Activated CD4-positive, alpha-beta T cell treated with anti-CD3 and anti-CD28 coated beads, Interleukin-2, amount 50 U/mL, for 4 hours (primary cell): ENCODE data around the gene PGAP2.
"Not testable (repeated sequence)": the region's sequence is repeated elsewhere in the genome, so short reads cannot be mapped to it uniquely, and the experiment has no call there.

ENCODE experiments used
- DNase-seq, 2 experiments: peaks; one replicate each; pipeline ENCODE4 v3.0.0-alpha.2; 2020

PGAP2 gene

GRCh38 chr11:3808861-3809623 lies 682 bp downstream of the PGAP2 start:
- peak in 1 of 2 experiments; percentile 28 for DNase-seq

GRCh38 chr11:3809624-3809928 lies 1.2 kb downstream of the PGAP2 start:
- DNase-seq: no peak

DNA sequence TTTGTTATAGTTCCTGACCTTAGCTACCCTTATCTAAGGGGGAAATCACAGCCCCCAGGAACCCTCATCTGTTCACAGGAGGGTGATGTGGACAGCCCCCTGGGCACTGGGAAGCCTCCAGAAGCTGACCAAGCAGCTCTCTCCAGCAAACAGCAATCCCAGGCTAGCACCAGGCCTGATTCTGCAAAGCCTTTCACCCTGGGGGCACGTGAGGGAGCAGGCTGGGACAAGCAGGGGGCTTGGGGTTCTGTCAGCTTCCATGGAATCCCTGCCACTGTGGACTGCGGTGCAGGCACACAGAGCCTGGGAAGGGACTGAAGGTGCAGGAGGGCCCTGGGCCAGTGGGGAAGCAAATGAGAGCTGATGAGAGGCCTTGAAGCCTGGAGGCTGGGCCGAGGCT lies 2.1 kb downstream of the PGAP2 start:
- no peak for DNase-seq

DNA sequence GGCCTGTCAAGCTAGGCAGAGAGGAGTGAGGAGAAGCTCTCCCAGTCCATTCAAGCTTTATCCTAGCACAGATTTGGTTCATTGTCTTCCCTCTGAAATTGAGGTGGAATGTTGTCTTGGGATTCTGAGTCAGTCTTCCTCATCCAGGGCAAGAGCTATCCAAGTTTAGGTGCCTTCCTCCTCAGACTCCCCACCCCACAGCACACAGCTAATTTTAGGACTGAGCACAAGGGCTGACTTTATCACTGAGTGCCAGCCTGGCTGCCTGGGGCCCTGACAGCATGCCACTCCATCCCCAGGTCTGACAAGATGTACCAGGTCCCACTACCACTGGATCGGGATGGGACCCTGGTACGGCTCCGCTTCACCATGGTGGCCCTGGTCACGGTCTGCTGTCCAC lies 2.6 kb downstream of the PGAP2 start:
- DNase-seq: no peak

GRCh38 chr11:3814832-3815231 lies 6.5 kb downstream of the PGAP2 start:
- not testable (repeated sequence) for DNase-seq

- no peak for DNase-seq
These were observed 7.5 kb downstream of the PGAP2 start for GRCh38 chr11:3815845-3816244.

- DNase-seq: no peak
These were observed 8.3 kb downstream of the PGAP2 start for GRCh38 chr11:3816673-3817072.

DNA sequence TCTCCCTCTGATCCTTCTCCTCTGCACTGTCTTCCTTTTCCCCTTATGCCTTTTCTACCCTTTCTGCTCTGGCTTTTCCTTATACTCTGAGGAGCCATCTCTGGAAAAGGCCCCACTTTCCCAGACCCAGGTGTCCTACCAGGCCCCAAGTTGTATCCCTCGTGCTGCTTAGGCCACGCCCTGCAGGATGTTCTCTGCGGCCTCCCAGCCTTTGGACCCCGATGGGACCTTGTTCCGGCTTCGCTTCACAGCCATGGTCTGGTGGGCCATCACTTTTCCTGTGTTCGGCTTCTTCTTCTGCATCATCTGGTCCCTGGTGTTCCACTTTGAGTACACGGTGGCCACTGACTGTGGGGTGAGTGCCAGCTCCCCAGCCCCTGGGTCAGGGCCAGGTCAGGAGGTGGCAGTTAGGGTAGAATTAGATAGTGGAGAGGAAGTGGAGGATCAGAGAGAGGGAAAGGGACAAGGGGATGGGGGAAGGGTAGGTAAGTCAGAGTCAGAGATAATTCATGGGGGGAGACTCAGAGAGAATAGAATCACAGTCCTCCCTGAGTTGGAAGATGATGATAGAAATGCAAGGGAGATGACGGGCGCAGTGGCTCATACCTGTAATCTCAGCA lies 8.9 kb downstream of the PGAP2 start:
- no peak for DNase-seq

DNA sequence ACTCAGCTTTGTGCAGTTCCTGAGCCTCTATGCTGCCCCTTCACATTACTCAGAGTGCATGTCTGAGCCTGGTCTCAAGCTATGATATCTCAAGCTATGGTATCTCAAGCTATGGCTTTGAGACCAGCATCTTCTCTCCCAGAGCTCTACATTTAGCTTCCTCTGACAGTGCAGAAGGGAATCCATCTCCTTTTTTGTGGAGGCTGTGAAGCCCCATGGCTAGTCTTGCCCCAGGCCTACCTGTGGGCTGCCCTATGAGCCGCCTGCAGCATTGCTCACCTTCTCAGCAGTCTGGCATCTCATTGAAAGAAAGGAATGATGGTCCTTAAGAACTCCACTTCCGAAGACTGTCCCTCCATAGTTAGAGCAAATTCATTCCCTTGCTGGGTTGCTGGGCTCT lies 12.6 kb downstream of the PGAP2 start:
- DNase-seq: no peak

DNA sequence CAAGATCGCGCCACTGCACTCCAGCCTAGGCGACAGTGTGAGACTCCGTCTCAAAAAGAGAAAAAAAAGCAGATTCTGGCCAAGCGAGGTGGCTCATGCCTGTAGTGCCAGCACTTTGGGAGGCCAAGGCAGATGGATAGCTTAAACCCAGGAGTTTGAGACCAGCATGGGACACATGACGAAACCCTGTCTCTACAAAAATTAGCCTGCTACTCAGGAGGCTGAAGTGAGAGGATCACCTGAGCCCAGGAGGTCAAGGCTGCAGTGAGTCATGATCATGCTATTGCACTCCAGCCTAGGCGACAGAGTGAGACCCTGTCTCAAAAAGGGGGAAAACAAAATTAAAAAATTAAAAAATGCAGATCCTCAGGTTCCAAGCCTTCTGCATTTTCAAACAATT lies 14.0 kb downstream of the PGAP2 start:
- no peak for DNase-seq

- no peak for DNase-seq
These were observed 14.9 kb downstream of the PGAP2 start for GRCh38 chr11:3823303-3823702.

DNA sequence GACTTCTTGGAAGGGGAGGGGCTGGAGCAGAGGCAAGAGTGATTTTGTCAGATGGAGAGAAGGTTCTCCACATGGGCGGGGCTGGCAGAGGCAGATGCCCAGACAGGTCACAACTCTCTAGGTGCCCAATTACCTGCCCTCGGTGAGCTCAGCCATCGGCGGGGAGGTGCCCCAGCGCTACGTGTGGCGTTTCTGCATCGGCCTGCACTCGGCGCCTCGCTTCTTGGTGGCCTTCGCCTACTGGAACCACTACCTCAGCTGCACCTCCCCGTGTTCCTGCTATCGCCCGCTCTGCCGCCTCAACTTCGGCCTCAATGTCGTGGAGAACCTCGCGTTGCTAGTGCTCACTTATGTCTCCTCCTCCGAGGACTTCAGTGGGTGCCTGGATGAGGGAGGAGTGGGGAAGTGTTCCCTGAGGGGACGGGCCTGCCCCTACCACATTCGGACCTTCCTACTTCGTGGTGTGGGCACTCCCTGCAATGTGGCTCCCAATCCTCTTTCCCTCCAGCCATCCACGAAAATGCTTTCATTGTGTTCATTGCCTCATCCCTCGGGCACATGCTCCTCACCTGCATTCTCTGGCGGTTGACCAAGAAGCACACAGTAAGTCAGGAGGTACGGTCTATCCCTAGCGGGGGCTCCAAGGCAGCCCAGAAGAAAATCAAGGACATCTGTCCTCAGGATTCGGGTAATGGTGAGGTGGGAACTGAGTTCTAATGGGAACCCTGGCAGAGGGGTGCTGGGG lies 15.6 kb downstream of the PGAP2 start:
- no peak for DNase-seq

- DNase-seq: peak; percentile 84 to 85
These were observed 16.5 kb downstream of the PGAP2 start for GRCh38 chr11:3824714-3825472.

- DNase-seq: no peak
These were observed 17.3 kb downstream of the PGAP2 start for GRCh38 chr11:3825473-3826154.

DNA sequence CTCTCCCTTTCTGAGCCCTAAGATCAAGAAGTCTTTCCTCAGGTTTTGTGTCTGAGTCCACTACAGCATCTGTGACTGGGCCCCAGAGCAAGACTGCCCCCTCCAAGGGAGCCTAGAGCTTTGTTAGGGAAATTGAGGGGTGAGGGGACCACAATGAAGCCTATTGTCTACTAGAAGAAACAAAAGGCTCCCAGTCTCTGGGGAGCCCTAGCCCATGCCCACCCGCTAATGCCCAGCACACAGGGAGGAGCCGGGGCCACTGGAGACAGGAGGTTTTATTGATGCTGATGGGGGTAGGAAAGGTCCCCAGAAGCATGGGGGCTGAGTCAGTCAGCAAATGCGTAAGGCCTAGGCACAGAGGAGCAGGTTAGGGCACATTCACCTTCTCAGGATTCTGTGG lies 18.4 kb downstream of the PGAP2 start:
- no peak for DNase-seq

- no peak for DNase-seq
These were observed 19.2 kb downstream of the PGAP2 start for GRCh38 chr11:3827434-3828186.

DNA sequence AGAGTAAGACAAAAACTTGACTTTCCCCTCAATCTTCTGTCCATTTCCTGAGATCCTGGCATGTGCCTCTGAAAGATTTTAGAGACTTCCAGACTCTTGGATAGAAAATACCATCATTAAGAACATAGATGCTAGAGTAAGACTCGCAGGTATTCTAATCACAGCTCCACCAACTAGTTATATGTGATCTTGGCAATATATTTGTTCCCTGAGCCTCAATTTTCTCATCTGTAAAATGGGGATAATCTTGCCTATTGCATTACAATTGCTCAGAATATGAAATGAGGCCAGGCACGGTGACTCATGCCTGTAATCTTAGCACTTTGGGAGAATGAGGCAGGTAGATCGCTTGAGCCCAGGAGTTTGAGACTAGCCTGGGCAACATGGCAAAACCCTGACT lies 21.7 kb downstream of the PGAP2 start:
- no peak for DNase-seq

DNA sequence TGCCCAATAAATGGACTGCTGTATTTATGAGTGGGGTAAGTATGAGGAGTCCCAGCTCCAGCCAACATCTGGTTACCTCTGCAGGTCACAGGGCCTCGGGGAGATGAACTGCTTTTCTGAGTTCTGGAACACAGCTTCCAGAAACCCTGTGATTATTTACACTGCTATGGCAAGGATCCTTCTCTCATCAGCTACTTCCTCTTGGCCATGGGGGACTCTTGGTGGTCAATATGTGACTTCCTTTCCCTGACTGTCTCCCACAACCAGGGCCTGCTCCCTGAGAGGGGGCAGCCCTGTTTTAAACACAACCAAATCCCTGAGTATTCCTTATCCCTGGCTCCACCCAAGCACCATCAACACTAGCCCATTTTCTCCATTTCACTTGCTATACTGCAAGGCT lies 22.4 kb downstream of the PGAP2 start:
- DNase-seq: no peak

- no peak for DNase-seq
These were observed 23.2 kb downstream of the PGAP2 start for GRCh38 chr11:3831378-3832239.

- no peak for DNase-seq
These were observed 24.5 kb downstream of the PGAP2 start for GRCh38 chr11:3832816-3833215.

- DNase-seq: no peak
These were observed 25.1 kb downstream of the PGAP2 start for GRCh38 chr11:3833449-3833848.
